Ishikawa (cell line): ENCODE data around the gene SHD.

Experiments
- CEBPB ChIP-seq: IDR thresholded peaks from 2 replicates; pipeline ENCODE4 v1.6.1; 2012
- CREB1 ChIP-seq: IDR thresholded peaks from 2 replicates; pipeline ENCODE4 v1.6.1; 2012; ENCODE audit warnings: low read depth
- EGR1 ChIP-seq: IDR thresholded peaks from 2 replicates; pipeline ENCODE4 v1.6.1; 2012
- EP300 ChIP-seq: IDR thresholded peaks from 2 replicates; pipeline ENCODE4 v1.6.1; 2012; ENCODE audit warnings: borderline replicate concordance
- MAX ChIP-seq: IDR thresholded peaks from 2 replicates; pipeline ENCODE4 v1.6.1; 2012
- NFIC ChIP-seq: IDR thresholded peaks from 2 replicates; pipeline ENCODE4 v1.6.1; 2012
- RAD21 ChIP-seq: IDR thresholded peaks from 2 replicates; pipeline ENCODE4 v1.6.1; 2012; ENCODE audit warnings: low read depth
- REST ChIP-seq: IDR thresholded peaks from 2 replicates; pipeline ENCODE4 v1.6.1; 2012; ENCODE audit warnings: low read depth, mild to moderate bottlenecking
- TCF12 ChIP-seq: IDR thresholded peaks from 2 replicates; pipeline ENCODE4 v1.6.1; 2012; ENCODE audit warnings: low read depth
- TEAD4 ChIP-seq: IDR thresholded peaks from 2 replicates; pipeline ENCODE4 v1.6.1; 2012
- USF1 ChIP-seq: IDR thresholded peaks from 2 replicates; pipeline ENCODE4 v1.6.1; 2012
- YY1 ChIP-seq: IDR thresholded peaks from 2 replicates; pipeline ENCODE4 v1.6.1; 2012; ENCODE audit warnings: low read depth
- ZBTB7A ChIP-seq: IDR thresholded peaks from 2 replicates; pipeline ENCODE4 v1.6.1; 2012; ENCODE audit warnings: low read depth

- TF ChIP-seq NFIC (no peak), YY1 (no peak), EP300 (no peak), TEAD4 (no peak), REST (no peak), CREB1 (no peak), TCF12 (no peak), EGR1 (no peak), MAX (no peak), RAD21 (no peak), USF1 (no peak), ZBTB7A (no peak), CEBPB (no peak)
Measured at GRCh38 chr19:4268816-4269430, 10.1 kb upstream of the SHD start.
